A549 (cell line): ENCODE results near the gene HOXA13.

Experiments
- CBX8 ChIP-seq: fragments of 200-600 bp; sonication (generic); IDR thresholded peaks from 2 replicates; pipeline ENCODE4 v1.6.1; 2016
- CHD4 ChIP-seq: fragments of 200-600 bp; sonication (generic); IDR thresholded peaks from 2 replicates; pipeline ENCODE4 v1.6.1; 2016; ENCODE audit warnings: antibody characterized with exemption, mild to moderate bottlenecking, borderline replicate concordance
- EP300 ChIP-seq, 2 experiments: fragments of >200 bp; sonication (Bioruptor Twin); formaldehyde crosslinking; IDR thresholded peaks; 2 replicates in 1 of 2; 3 replicates in 1 of 2; pipeline ENCODE4 v1.6.1; 2016 to 2017
- GATA3 ChIP-seq: IDR thresholded peaks from 2 replicates; pipeline ENCODE4 v1.6.1; 2012; ENCODE audit warnings: borderline replicate concordance
- HEYL ChIP-seq: fragments of 250-450 bp; sonication (Bioruptor Pico); IDR thresholded peaks from 2 replicates; pipeline ENCODE4 v1.8.0; 2021; ENCODE audit warnings: mild to moderate bottlenecking, moderate library complexity
- HOXB5 ChIP-seq: fragments of 250-450 bp; sonication (Bioruptor Pico); IDR thresholded peaks from 2 replicates; pipeline ENCODE4 v1.5.0; 2020; ENCODE audit warnings: mild to moderate bottlenecking, moderate library complexity
- MAFK ChIP-seq: fragments of 450-650 bp; IDR thresholded peaks from 2 replicates; pipeline ENCODE4 v1.6.1; 2014; ENCODE audit not compliant: partially characterized antibody
- MAZ ChIP-seq: fragments of 150-350 bp; IDR thresholded peaks from 2 replicates; pipeline ENCODE4 v1.6.1; 2014; ENCODE audit warnings: antibody characterized with exemption, low read depth, low read length, borderline replicate concordance
- PHF8 ChIP-seq: fragments of 200-600 bp; sonication (generic); IDR thresholded peaks from 2 replicates; pipeline ENCODE4 v1.6.1; 2016; ENCODE audit warnings: low read depth, mild to moderate bottlenecking, antibody characterized with exemption, moderate library complexity, borderline replicate concordance
- POLR2A ChIP-seq: IDR thresholded peaks from 2 replicates; pipeline ENCODE4 v1.6.1; 2012; ENCODE audit warnings: mild to moderate bottlenecking, low read length
- RARB ChIP-seq: fragments of 250-450 bp; sonication (Bioruptor Pico); IDR thresholded peaks from 2 replicates; pipeline ENCODE4 v1.8.0; 2021; ENCODE audit warnings: mild to moderate bottlenecking, moderate library complexity
- RCOR1 ChIP-seq: fragments of 150-350 bp; IDR thresholded peaks from 2 replicates; pipeline ENCODE4 v1.6.1; 2014; ENCODE audit warnings: antibody characterized with exemption, low read length, low read depth
- TF ChIP-seq, protein P1 (sequence below): fragments of >200 bp; sonication (Bioruptor Twin); formaldehyde crosslinking; IDR thresholded peaks from 3 replicates; pipeline ENCODE4 v1.5.1; 2016
- TF ChIP-seq, protein P2 (sequence below): fragments of 250-450 bp; sonication (Bioruptor Pico); IDR thresholded peaks from 2 replicates; pipeline ENCODE4 v1.5.0; 2021; ENCODE audit warnings: mild to moderate bottlenecking, moderate library complexity, borderline replicate concordance

DNA sequence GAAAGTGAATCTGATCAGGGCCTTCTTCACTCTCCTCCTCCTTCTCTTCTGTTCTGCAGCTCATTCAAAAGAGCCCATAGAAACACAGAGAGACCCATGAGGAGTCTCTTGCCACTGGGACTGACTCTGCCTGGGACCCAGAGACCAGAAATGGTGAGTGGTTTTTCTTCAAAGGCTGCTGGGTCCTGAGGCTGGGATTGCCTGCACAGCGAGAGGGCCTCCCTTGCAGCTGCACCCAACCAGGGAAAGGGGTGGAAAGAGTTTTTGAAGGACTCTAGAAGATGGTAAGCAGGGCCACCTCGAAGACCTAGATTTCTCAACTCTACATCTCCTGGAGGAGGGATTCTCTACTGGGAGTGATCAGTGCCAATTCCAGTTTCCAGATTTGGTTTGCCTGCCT, 15.5 kb upstream of the HOXA13 start:
- no peak for TF ChIP-seq POLR2A
- TF ChIP-seq, protein P1, sequence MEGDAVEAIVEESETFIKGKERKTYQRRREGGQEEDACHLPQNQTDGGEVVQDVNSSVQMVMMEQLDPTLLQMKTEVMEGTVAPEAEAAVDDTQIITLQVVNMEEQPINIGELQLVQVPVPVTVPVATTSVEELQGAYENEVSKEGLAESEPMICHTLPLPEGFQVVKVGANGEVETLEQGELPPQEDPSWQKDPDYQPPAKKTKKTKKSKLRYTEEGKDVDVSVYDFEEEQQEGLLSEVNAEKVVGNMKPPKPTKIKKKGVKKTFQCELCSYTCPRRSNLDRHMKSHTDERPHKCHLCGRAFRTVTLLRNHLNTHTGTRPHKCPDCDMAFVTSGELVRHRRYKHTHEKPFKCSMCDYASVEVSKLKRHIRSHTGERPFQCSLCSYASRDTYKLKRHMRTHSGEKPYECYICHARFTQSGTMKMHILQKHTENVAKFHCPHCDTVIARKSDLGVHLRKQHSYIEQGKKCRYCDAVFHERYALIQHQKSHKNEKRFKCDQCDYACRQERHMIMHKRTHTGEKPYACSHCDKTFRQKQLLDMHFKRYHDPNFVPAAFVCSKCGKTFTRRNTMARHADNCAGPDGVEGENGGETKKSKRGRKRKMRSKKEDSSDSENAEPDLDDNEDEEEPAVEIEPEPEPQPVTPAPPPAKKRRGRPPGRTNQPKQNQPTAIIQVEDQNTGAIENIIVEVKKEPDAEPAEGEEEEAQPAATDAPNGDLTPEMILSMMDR = no peak
- TF ChIP-seq EP300 (IDR thresholded peaks at IDR 0.05) = no peak
- TF ChIP-seq CHD4 = no peak
- no peak for TF ChIP-seq MAZ
- TF ChIP-seq, protein P2, sequence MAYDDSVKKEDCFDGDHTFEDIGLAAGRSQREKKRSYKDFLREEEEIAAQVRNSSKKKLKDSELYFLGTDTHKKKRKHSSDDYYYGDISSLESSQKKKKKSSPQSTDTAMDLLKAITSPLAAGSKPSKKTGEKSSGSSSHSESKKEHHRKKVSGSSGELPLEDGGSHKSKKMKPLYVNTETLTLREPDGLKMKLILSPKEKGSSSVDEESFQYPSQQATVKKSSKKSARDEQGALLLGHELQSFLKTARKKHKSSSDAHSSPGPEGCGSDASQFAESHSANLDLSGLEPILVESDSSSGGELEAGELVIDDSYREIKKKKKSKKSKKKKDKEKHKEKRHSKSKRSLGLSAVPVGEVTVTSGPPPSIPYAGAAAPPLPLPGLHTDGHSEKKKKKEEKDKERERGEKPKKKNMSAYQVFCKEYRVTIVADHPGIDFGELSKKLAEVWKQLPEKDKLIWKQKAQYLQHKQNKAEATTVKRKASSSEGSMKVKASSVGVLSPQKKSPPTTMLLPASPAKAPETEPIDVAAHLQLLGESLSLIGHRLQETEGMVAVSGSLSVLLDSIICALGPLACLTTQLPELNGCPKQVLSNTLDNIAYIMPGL = no peak
- TF ChIP-seq HEYL (CRISPR knock-in tag) = no peak
- no peak for TF ChIP-seq MAFK
- TF ChIP-seq CBX8 = no peak
- TF ChIP-seq GATA3 = no peak
- no peak for TF ChIP-seq HOXB5 (CRISPR knock-in tag)
- no peak for TF ChIP-seq RCOR1
- TF ChIP-seq RARB (CRISPR knock-in tag) = no peak
- TF ChIP-seq PHF8 = no peak
